ENCODE results near the gene CALML4.

CALML4 gene

DNA sequence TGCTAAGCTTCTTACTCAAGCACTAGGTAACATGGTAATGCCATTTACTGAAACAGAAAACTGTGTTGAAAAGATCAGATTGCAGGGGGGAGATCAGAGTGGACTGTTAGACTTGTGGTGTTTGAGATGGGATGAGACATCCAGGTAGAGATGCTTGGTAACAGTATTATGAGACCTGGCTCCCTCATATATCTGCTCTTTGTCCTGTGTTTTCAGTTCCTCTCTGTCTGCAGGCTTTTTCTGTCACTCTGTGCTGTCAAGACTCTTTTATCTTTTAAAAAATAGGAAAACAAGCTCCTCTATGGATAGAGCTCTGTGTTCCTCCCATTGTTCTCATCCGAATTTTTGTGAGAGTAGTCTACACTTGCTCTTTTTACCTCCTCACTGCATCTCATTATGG is 48.1 kb downstream of the CALML4 start:
- ChIA-PET POLR2A (no interaction called here), CTCF (interaction anchor here (0.5 kb wide), 1 partner anchor 38 kb away, joined by 3 read pairs; no protein-coding TSS in a partner anchor)
- DNase-seq (ENCODE audit: extremely low spot score): no peak
- no peak for TF ChIP-seq NFRKB (IDR thresholded peaks at IDR 0.05)
- TF ChIP-seq BHLHE40 (IDR thresholded peaks at IDR 0.05; ENCODE audit: borderline replicate concordance): no peak
- TF ChIP-seq ARNT (IDR thresholded peaks at IDR 0.05): no peak
- TF ChIP-seq, protein P1, sequence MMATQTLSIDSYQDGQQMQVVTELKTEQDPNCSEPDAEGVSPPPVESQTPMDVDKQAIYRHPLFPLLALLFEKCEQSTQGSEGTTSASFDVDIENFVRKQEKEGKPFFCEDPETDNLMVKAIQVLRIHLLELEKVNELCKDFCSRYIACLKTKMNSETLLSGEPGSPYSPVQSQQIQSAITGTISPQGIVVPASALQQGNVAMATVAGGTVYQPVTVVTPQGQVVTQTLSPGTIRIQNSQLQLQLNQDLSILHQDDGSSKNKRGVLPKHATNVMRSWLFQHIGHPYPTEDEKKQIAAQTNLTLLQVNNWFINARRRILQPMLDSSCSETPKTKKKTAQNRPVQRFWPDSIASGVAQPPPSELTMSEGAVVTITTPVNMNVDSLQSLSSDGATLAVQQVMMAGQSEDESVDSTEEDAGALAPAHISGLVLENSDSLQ (IDR thresholded peaks at IDR 0.05): no peak
- no peak for TF ChIP-seq SP1 (IDR thresholded peaks at IDR 0.05)
- TF ChIP-seq ZNF384 (IDR thresholded peaks at IDR 0.05): no peak
- no peak for TF ChIP-seq CTBP1 (IDR thresholded peaks at IDR 0.05; ENCODE audit: borderline replicate concordance)
- TF ChIP-seq FOXA1 (IDR thresholded peaks at IDR 0.05): no peak

DNA sequence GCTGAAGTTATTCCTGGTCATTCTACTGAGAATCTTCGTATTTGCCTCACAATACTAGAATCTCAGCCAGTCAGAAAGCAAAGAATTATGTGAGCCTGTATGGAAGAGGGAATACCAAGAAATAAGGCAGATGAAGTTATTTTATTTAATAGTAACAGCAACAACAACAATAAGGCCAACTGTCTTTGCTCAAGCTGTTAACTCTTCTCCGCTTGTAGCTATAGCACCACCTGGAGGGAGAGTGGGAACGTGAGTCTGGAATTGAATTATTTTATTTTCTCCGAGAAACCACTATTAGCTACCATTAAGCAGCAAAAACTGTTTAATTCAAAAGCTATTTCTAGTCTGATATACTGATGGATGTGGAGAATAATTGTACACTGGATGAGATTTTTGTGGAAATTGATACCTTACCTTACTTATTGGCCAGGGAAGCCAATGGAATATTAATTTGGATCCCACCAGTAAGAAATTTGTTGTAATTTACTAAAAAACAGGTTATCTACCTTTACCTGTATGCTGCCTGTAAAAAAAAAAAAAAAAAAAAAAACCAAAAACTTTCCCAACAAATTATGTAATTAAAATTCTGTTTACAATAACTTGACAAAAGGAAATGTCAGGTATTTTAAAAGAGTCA is 50.1 kb downstream of the CALML4 start:
- ChIA-PET POLR2A (interaction anchor here (1.1 kb wide), 1 partner anchor 100 kb away, joined by 7 read pairs; the partner anchor contains the start of gene PIAS1), CTCF (interaction anchor here (0.7 to 2.3 kb wide), 9 partner anchors 9 to 314 kb away, joined by 3 to 11 read pairs (median 5); partner anchors contain the start of gene PIAS1)
- peak; percentile 37 for DNase-seq (ENCODE audit: extremely low spot score)
- TF ChIP-seq FOXA1 (IDR thresholded peaks at IDR 0.05) (no peak), HDGF (IDR thresholded peaks at IDR 0.05; ENCODE audit: borderline replicate concordance) (no peak), SUZ12 (IDR thresholded peaks at IDR 0.05) (no peak), ARNT (IDR thresholded peaks at IDR 0.05) (no peak), ELF4 (IDR thresholded peaks at IDR 0.05) (no peak), L3MBTL2 (conservative IDR thresholded peaks at IDR 0.05) (no peak), FOXK2 (IDR thresholded peaks at IDR 0.05) (no peak), SP1 (IDR thresholded peaks at IDR 0.05) (no peak), CTBP1 (IDR thresholded peaks at IDR 0.05; ENCODE audit: borderline replicate concordance) (no peak), NFRKB (IDR thresholded peaks at IDR 0.05) (no peak), FOXM1 (IDR thresholded peaks at IDR 0.05; ENCODE audit: borderline replicate concordance) (no peak), TARDBP (IDR thresholded peaks at IDR 0.05) (no peak), LEF1 (IDR thresholded peaks at IDR 0.05; ENCODE audit: borderline replicate concordance) (no peak), ZNF384 (IDR thresholded peaks at IDR 0.05) (no peak)
- TF ChIP-seq, protein P1 (IDR thresholded peaks at IDR 0.05): no peak

GRCh38 chr15:68152342-68152741 is 52.8 kb downstream of the CALML4 start:
- ChIA-PET POLR2A (interaction anchor here (1.1 to 2.1 kb wide), 2 partner anchors 98 to 184 kb away, joined by 3 to 7 read pairs; partner anchors contain the start of gene PIAS1), CTCF (interaction anchor here (0.6 to 0.8 kb wide), 3 partner anchors 260 to 314 kb away, joined by 3 to 5 read pairs (median 4); no protein-coding TSS in a partner anchor)
- TF ChIP-seq FOXM1 (IDR thresholded peaks at IDR 0.05; ENCODE audit: borderline replicate concordance) (no peak), L3MBTL2 (conservative IDR thresholded peaks at IDR 0.05) (no peak), FOXK2 (IDR thresholded peaks at IDR 0.05) (no peak), HDGF (IDR thresholded peaks at IDR 0.05; ENCODE audit: borderline replicate concordance) (no peak)
- no peak for DNase-seq (ENCODE audit: extremely low spot score)

GRCh38 chr15:68151277-68151676 is 53.9 kb downstream of the CALML4 start:
- TF ChIP-seq ELF4 (IDR thresholded peaks at IDR 0.05) (no peak), LEF1 (IDR thresholded peaks at IDR 0.05; ENCODE audit: borderline replicate concordance) (no peak), CTBP1 (IDR thresholded peaks at IDR 0.05; ENCODE audit: borderline replicate concordance) (no peak), SP1 (IDR thresholded peaks at IDR 0.05) (no peak), ZNF384 (IDR thresholded peaks at IDR 0.05) (no peak), FOXA1 (IDR thresholded peaks at IDR 0.05) (no peak), HDGF (IDR thresholded peaks at IDR 0.05; ENCODE audit: borderline replicate concordance) (no peak), ARNT (IDR thresholded peaks at IDR 0.05) (no peak), L3MBTL2 (conservative IDR thresholded peaks at IDR 0.05) (no peak), FOXM1 (IDR thresholded peaks at IDR 0.05; ENCODE audit: borderline replicate concordance) (no peak), NFRKB (IDR thresholded peaks at IDR 0.05) (no peak), TARDBP (IDR thresholded peaks at IDR 0.05) (no peak), SUZ12 (IDR thresholded peaks at IDR 0.05) (no peak), BHLHE40 (IDR thresholded peaks at IDR 0.05; ENCODE audit: borderline replicate concordance) (no peak), FOXK2 (IDR thresholded peaks at IDR 0.05) (no peak)
- TF ChIP-seq, protein P1 (IDR thresholded peaks at IDR 0.05): no peak
- POLR2A ChIA-PET: interaction anchor here (2.1 kb wide), 1 partner anchor 97 kb away, joined by 7 read pairs; the partner anchor contains the start of gene PIAS1
- CTCF ChIA-PET: interaction anchor here (0.9 kb wide), 1 partner anchor 288 kb away, joined by 3 read pairs; no protein-coding TSS in a partner anchor
- DNase-seq (ENCODE audit: extremely low spot score): no peak

GRCh38 chr15:68150187-68150586 is 54.9 kb downstream of the CALML4 start:
- DNase-seq (ENCODE audit: extremely low spot score): no peak
- CTCF ChIA-PET: interaction anchor here (0.6 kb wide), 1 partner anchor 23 kb away, joined by 3 read pairs; no protein-coding TSS in a partner anchor
- no peak for TF ChIP-seq NFRKB (IDR thresholded peaks at IDR 0.05)
- POLR2A ChIA-PET: interaction anchor here (0.6 kb wide), 1 partner anchor 96 kb away, joined by 3 read pairs; the partner anchor contains the start of gene PIAS1

DNA sequence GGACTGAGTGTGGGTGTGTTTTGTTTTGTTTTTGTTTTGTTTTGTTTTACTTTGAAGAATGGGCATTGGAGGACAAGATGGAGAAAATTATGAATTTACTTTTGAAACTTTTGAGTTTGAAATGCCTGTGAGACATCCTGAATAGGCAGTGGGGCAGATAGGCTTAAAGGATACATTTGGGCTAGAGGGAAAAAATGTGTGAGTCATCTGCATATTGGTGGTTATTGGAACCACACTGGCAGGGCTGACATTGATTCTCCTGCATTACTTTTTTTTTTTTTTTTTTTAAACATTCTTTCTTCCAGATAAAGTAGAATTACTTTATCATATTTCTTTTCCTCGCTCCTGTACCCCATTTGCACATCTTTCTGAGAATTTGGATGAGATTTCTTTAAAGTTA is 56.1 kb downstream of the CALML4 start:
- no peak for TF ChIP-seq ELF4 (IDR thresholded peaks at IDR 0.05)
- TF ChIP-seq FOXK2 (IDR thresholded peaks at IDR 0.05): no peak
- TF ChIP-seq, protein P1 (IDR thresholded peaks at IDR 0.05): no peak
- TF ChIP-seq ARNT (IDR thresholded peaks at IDR 0.05): no peak
- no peak for TF ChIP-seq L3MBTL2 (conservative IDR thresholded peaks at IDR 0.05)
- TF ChIP-seq SP1 (IDR thresholded peaks at IDR 0.05): no peak
- TF ChIP-seq LEF1 (IDR thresholded peaks at IDR 0.05; ENCODE audit: borderline replicate concordance): no peak
- no peak for TF ChIP-seq FOXA1 (IDR thresholded peaks at IDR 0.05)
- no peak for TF ChIP-seq ZNF384 (IDR thresholded peaks at IDR 0.05)
- TF ChIP-seq BHLHE40 (IDR thresholded peaks at IDR 0.05; ENCODE audit: borderline replicate concordance): no peak
- DNase-seq (ENCODE audit: extremely low spot score): no peak
- ChIA-PET CTCF (no interaction called here), POLR2A (no interaction called here)

All from HEK293T (cell line).